Smooth muscle cell (in vitro differentiated cells): ENCODE measurements around the gene USP2. TPM values are rescaled to one million over a fixed set of nuclear protein-coding genes. Genes with fewer than 3 reads are reported as not detected.
A peak's percentile ranks its signal among the peaks of the same experiment; 100 is the strongest.

Experiments
- DNase-seq: peaks from one replicate; lab custom pipeline; 2025; ENCODE audit not compliant: unreplicated experiment; lab: John Stamatoyannopoulos, UW
- H2AFZ ChIP-seq: fragments of 200-600 bp; sonication (generic); 2 replicates; pipeline ENCODE4 v1.6.0; 2016; ENCODE audit warnings: antibody characterized with exemption, low read depth, mild to moderate bottlenecking
- H3F3A ChIP-seq: fragments of 200-600 bp; sonication (generic); 2 replicates; pipeline ENCODE4 v1.6.0; 2017; ENCODE audit warnings: antibody characterized with exemption, low read depth
- H3K27ac ChIP-seq: fragments of 200-600 bp; sonication (generic); 2 replicates; pipeline ENCODE4 v1.5.1; 2016; ENCODE audit warnings: low read depth, mild to moderate bottlenecking
- H3K27me3 ChIP-seq: fragments of 200-600 bp; sonication (generic); 2 replicates; pipeline ENCODE4 v1.6.1; 2016; ENCODE audit warnings: low read depth, mild to moderate bottlenecking
- H3K36me3 ChIP-seq: fragments of 200-600 bp; sonication (generic); 2 replicates; pipeline ENCODE4 v1.5.1; 2016; ENCODE audit warnings: low read depth
- H3K4me1 ChIP-seq: fragments of 200-600 bp; sonication (generic); 2 replicates; pipeline ENCODE4 v1.5.1; 2016; ENCODE audit warnings: low read depth
- H3K4me2 ChIP-seq: fragments of 200-600 bp; sonication (generic); 2 replicates; pipeline ENCODE4 v1.6.0; 2016; ENCODE audit warnings: mild to moderate bottlenecking
- H3K4me3 ChIP-seq: fragments of 200-600 bp; sonication (generic); 2 replicates; pipeline ENCODE4 v1.5.1; 2016; ENCODE audit warnings: mild to moderate bottlenecking
- H3K79me2 ChIP-seq: fragments of 200-600 bp; sonication (generic); 2 replicates; pipeline ENCODE4 v1.6.0; 2016; ENCODE audit warnings: low read depth, mild to moderate bottlenecking
- H3K9ac ChIP-seq: fragments of 200-600 bp; sonication (generic); 2 replicates; pipeline ENCODE4 v1.6.0; 2016; ENCODE audit warnings: low read depth
- H3K9me3 ChIP-seq: fragments of 200-600 bp; sonication (generic); replicated peaks from 2 replicates; pipeline ENCODE4 v1.5.1; 2016; ENCODE audit warnings: low read depth
- H4K20me1 ChIP-seq: fragments of 200-600 bp; sonication (generic); 2 replicates; pipeline ENCODE4 v1.6.0; 2016; ENCODE audit warnings: low read depth
- CTCF ChIP-seq: fragments of 200-600 bp; sonication (generic); IDR thresholded peaks from 2 replicates; pipeline ENCODE4 v1.5.1; 2017; ENCODE audit warnings: borderline replicate concordance, mild to moderate bottlenecking, antibody characterized with exemption; ENCODE audit not compliant: insufficient read depth, poor library complexity, severe bottlenecking
- WGBS: methylation state at CpG from one replicate; pipeline ENCODE4 v1.1.7; 2016; ENCODE audit warnings: low lambda C conversion rate; 5-methylcytosine and 5-hydroxymethylcytosine counted together
- polyA plus RNA-seq: library from polyadenylated mRNA; unstranded; fragments of >200 nt; fragmentation: Nextera tagmentation; extraction: Ambion mirVana; gene quantifications from 2 replicates; pipeline ENCODE4 v1.2.1, GENCODE V29; 2016
- total RNA-seq: library from RNA; depleted of rRNA; stranded (reverse); fragments of >200 nt; gene quantifications from 2 replicates; pipeline ENCODE4 v1.2.3, GENCODE V29; 2014

Gene USP2
- total and polyA plus RNA-seq, 2 experiments from 2014 or later = 0.25 to 1.4 TPM

- no peak overlapping the region for H3K27ac ChIP-seq
- peak overlapping the region; percentile 6 for H3K4me2 ChIP-seq
- no peaks in the 10 kb centered on the region for H3K36me3 ChIP-seq
- no peaks in the 10 kb centered on the region for H3K79me2 ChIP-seq
- H3K4me1 ChIP-seq = peaks cover 13% of the 10 kb centered on the region
- no peaks in the 10 kb centered on the region for H3K9me3 ChIP-seq
- no peaks in the 10 kb centered on the region for H3F3A ChIP-seq
- H2AFZ ChIP-seq = no peak overlapping the region
- no peaks in the 10 kb centered on the region for H3K27me3 ChIP-seq
- TF ChIP-seq CTCF = no peak
- H4K20me1 ChIP-seq = no peaks in the 10 kb centered on the region
- DNase-seq = no peak
- H3K4me3 ChIP-seq = no peak overlapping the region
- 77% methylated on average over 17 of the region's 17 CpGs for WGBS
- no peak overlapping the region for H3K9ac ChIP-seq
Observed at GRCh38 chr11:119368121-119369034, 13.1 kb downstream of the USP2 start.

GRCh38 chr11:119367661-119368120 is 13.8 kb downstream of the USP2 start:
- H3K9ac ChIP-seq = no peak overlapping the region
- 81% methylated on average over 9 of the region's 9 CpGs for WGBS
- H3F3A ChIP-seq = peaks cover 2% of the 10 kb centered on the region
- no peak overlapping the region for H3K27ac ChIP-seq
- DNase-seq = no peak
- no peaks in the 10 kb centered on the region for H3K79me2 ChIP-seq
- H3K4me2 ChIP-seq = no peak overlapping the region
- H3K27me3 ChIP-seq = no peaks in the 10 kb centered on the region
- no peak overlapping the region for H3K4me3 ChIP-seq
- peaks cover 13% of the 10 kb centered on the region for H3K4me1 ChIP-seq
- H3K36me3 ChIP-seq = no peaks in the 10 kb centered on the region
- no peak overlapping the region for H2AFZ ChIP-seq
- H3K9me3 ChIP-seq = no peaks in the 10 kb centered on the region
- no peak for TF ChIP-seq CTCF
- H4K20me1 ChIP-seq = no peaks in the 10 kb centered on the region

GRCh38 chr11:119366690-119367620 is 14.5 kb downstream of the USP2 start:
- no peaks in the 10 kb centered on the region for H3K9me3 ChIP-seq
- H3K27me3 ChIP-seq = no peaks in the 10 kb centered on the region
- H3K4me3 ChIP-seq = no peak overlapping the region
- H3F3A ChIP-seq = peaks cover 4% of the 10 kb centered on the region
- no peak overlapping the region for H3K4me2 ChIP-seq
- H3K79me2 ChIP-seq = no peaks in the 10 kb centered on the region
- H2AFZ ChIP-seq = no peak overlapping the region
- no peaks in the 10 kb centered on the region for H3K36me3 ChIP-seq
- no peaks in the 10 kb centered on the region for H4K20me1 ChIP-seq
- no peak for DNase-seq
- WGBS = 83% methylated on average over 11 of the region's 11 CpGs
- no peak overlapping the region for H3K27ac ChIP-seq
- no peak overlapping the region for H3K9ac ChIP-seq
- TF ChIP-seq CTCF = no peak
- peaks cover 17% of the 10 kb centered on the region for H3K4me1 ChIP-seq
